Mucosa of descending colon (tissue), 3 donors: Measurements from ENCODE around the gene CREB1. TPM values are rescaled to one million over a fixed set of nuclear protein-coding genes. Genes with fewer than 3 reads are reported as not detected.
"Not testable (repeated sequence)": the region's sequence is repeated elsewhere in the genome, so short reads cannot be mapped to it uniquely, and the experiment has no call there.

Experiments
- ATAC-seq: fragments of 200-7000 bp; cut with Tn5 transposase; one replicate; pipeline ENCODE4 v1.9.1; 2020; ENCODE audit warnings: mild to moderate bottlenecking, moderate library complexity
- DNase-seq, 3 donors: peaks; one replicate each; pipeline ENCODE4 v3.0.0-alpha.2; 2020
- H3K36me3 ChIP-seq: fragments of 200-600 bp; one replicate; pipeline ENCODE4 v1.8.0; 2021; ENCODE audit warnings: low read depth, mild to moderate bottlenecking
- H3K4me1 ChIP-seq: fragments of 200-600 bp; one replicate; pipeline ENCODE4 v1.8.0; 2021; ENCODE audit warnings: low read depth, mild to moderate bottlenecking
- H3K4me3 ChIP-seq: fragments of 200-600 bp; one replicate; pipeline ENCODE4 v1.8.0; 2021; ENCODE audit warnings: mild to moderate bottlenecking
- H3K9me3 ChIP-seq: fragments of 200-600 bp; one replicate; pipeline ENCODE4 v1.8.0; 2021; ENCODE audit warnings: mild to moderate bottlenecking
- intact Hi-C, 2 donors: fragments of 100-400 bp; cut with DNase I in 1 of 2; cut with micrococcal nuclease in 1 of 2; formaldehyde crosslinking; loops; one replicate each; pipeline versions ENCODE4 v1.11.0 to v1.11.1; 2022; cut with DNase I, micrococcal nuclease
- total RNA-seq, 3 donors: library from RNA; stranded (reverse); fragmentation: NEBNext Ultra II Directional in 2 of 3; extraction: Animal tissue kit (Norgen Biotek cat#: 25700) in 2 of 3; gene quantifications; one replicate each; pipeline versions ENCODE4 v1.2.1 to v1.2.4, GENCODE V29; 2021 to 2023
- TF ChIP-seq, protein P1 (sequence below): fragments of 200-600 bp; IDR thresholded peaks from one replicate; pipeline ENCODE4 v1.8.0; 2022; ENCODE audit warnings: antibody characterized with exemption, mild to moderate bottlenecking
- donor health status: DM: no; HTN: no; CAD: no; lungs with moderate emphysema.
- donor health status: DM: no; HTN: no; CAD: no.
- donor health status: DM: no; HTN: yes; CAD: no.

Gene CREB1
- total RNA-seq, 3 donors from 2014 or later = 51.1 to 65.0 (median 53.3) TPM

DNA sequence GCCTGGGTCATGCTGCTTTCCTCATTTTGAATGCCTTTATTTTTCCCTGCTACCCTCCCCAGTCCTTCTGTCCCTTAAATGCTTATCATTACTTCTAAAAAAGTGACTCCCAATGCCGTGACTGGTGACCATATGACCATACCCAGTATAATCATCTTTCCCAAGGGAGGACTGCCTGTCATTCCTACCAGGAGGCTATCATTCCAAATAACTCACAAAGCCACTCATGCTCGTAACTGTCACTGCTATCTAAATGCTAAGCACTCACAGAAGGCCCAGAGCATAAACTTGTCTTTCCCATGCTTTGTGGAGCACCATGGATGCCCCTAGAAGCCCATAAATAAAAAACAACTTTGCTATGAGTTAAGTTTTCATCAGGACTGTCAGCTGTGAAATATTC, 38.7 kb upstream of the CREB1 start:
- H3K4me1 ChIP-seq = no peaks in the 10 kb centered on the region
- intact Hi-C loops = no loop called here
- H3K4me3 ChIP-seq = no peak overlapping the region
- H3K9me3 ChIP-seq = no peaks in the 10 kb centered on the region
- TF ChIP-seq, protein P1, sequence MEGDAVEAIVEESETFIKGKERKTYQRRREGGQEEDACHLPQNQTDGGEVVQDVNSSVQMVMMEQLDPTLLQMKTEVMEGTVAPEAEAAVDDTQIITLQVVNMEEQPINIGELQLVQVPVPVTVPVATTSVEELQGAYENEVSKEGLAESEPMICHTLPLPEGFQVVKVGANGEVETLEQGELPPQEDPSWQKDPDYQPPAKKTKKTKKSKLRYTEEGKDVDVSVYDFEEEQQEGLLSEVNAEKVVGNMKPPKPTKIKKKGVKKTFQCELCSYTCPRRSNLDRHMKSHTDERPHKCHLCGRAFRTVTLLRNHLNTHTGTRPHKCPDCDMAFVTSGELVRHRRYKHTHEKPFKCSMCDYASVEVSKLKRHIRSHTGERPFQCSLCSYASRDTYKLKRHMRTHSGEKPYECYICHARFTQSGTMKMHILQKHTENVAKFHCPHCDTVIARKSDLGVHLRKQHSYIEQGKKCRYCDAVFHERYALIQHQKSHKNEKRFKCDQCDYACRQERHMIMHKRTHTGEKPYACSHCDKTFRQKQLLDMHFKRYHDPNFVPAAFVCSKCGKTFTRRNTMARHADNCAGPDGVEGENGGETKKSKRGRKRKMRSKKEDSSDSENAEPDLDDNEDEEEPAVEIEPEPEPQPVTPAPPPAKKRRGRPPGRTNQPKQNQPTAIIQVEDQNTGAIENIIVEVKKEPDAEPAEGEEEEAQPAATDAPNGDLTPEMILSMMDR = no peak
- no peak for DNase-seq
- no peaks in the 10 kb centered on the region for H3K36me3 ChIP-seq
- no peak for ATAC-seq

- H3K4me1 ChIP-seq = no peaks in the 10 kb centered on the region
- intact Hi-C loops = no loop called here
- ATAC-seq (no peak), DNase-seq (no peak)
- no peaks in the 10 kb centered on the region for H3K9me3 ChIP-seq
- no peaks in the 10 kb centered on the region for H3K36me3 ChIP-seq
- H3K4me3 ChIP-seq = no peak overlapping the region
- TF ChIP-seq, protein P1 = no peak
These were observed 37.8 kb upstream of the CREB1 start for GRCh38 chr2:207491956-207492355.

DNA sequence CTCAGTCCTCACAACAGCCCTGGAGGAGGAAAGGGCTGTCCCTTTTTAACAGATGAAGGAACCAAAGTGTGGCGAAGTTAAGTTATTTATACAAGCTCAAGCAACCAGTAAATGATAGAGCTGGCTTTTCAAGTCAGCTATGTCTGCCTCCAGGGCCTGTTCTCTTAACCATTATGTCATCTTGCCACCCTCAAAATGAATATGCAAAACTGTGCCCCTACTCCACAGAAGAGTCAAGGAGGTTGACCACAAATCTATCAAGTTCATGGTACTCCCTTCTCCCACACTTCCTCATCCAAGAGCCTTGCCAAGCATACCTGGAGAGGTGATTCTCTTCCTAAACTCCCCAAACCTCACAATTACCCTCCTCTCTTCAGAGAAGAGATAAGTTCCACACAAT, 37.3 kb upstream of the CREB1 start:
- Histone ChIP-seq H3K36me3 (no peaks in the 10 kb centered on the region), H3K9me3 (no peaks in the 10 kb centered on the region), H3K4me3 (no peak overlapping the region), H3K4me1 (no peaks in the 10 kb centered on the region)
- ATAC-seq = no peak
- TF ChIP-seq, protein P1 = no peak
- intact Hi-C loops = no loop called here
- no peak for DNase-seq

DNA sequence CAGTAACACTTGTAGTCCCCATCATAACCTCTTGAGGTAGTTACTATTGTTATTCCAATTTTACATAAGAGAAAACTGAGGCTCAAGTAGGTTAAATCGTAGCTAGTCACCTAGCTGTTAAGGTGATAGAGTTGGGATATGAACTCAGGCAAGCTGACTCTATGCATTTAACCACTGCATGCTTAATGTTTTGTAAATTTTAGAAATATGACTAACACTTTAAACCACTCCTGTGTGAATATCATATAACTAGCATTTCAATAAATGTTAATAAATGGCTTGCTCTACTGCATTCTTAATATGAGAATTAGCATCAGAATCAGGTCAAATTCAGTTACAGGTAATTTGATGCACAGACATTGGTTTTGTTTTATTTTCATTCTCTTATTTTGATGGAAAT, 35.6 kb upstream of the CREB1 start:
- Histone ChIP-seq H3K4me1 (no peaks in the 10 kb centered on the region), H3K4me3 (no peak overlapping the region), H3K9me3 (no peaks in the 10 kb centered on the region), H3K36me3 (no peaks in the 10 kb centered on the region)
- TF ChIP-seq, protein P1 = no peak
- ATAC-seq (no peak), DNase-seq (no peak)
- intact Hi-C loops = no loop called here

GRCh38 chr2:207496936-207497335, 32.8 kb upstream of the CREB1 start:
- intact Hi-C loops, DNase-seq, ATAC-seq, H3K9me3 ChIP-seq, H3K36me3 ChIP-seq, H3K4me3 ChIP-seq, H3K4me1 ChIP-seq: not testable (repeated sequence)

DNA sequence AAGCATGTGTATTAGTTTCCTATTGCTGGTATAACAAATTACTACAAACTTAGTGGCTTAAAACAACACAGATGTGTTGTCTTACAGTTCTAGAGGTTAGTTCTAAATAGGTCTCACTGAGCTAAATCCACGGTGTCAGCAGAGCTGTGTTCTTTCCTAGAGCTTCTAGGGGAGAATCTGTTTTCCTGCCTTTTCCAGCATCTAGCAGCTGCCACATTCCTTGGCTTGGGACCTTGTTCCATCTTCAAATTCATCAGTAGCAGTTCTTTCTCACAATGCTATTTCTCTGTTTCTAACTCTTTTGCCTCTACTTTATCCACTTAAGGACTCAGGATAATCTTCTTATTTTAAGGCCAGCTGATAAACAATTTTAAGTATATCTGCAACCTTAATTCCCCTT, 32.2 kb upstream of the CREB1 start:
- Histone ChIP-seq H3K9me3 (no peaks in the 10 kb centered on the region), H3K4me1 (no peaks in the 10 kb centered on the region), H3K36me3 (no peaks in the 10 kb centered on the region), H3K4me3 (no peak overlapping the region)
- ATAC-seq (no peak), DNase-seq (no peak)
- intact Hi-C loops = no loop called here
- TF ChIP-seq, protein P1 = no peak
